SU-DHL-6 (cell line): ENCODE results near the gene RHOT2.

Experiments
- H2AFZ ChIP-seq: fragments of 200-600 bp; sonication (generic); 2 replicates; pipeline ENCODE4 v1.6.1; 2014; ENCODE audit warnings: low read depth, mild to moderate bottlenecking, moderate library complexity, mixed read lengths, antibody characterized with exemption, low read length; ENCODE audit not compliant: severe bottlenecking
- H3F3A ChIP-seq: fragments of 200-600 bp; shearing (Covaris generic); 2 replicates; pipeline ENCODE4 v1.6.0; 2016; ENCODE audit warnings: antibody characterized with exemption, mild to moderate bottlenecking; ENCODE audit not compliant: insufficient read depth
- H3K27ac ChIP-seq: fragments of 200-600 bp; sonication (generic); 2 replicates; pipeline ENCODE4 v1.5.1; 2016; ENCODE audit warnings: low read depth, mild to moderate bottlenecking, low read length, moderate library complexity, mixed read lengths
- H3K27me3 ChIP-seq: fragments of 200-600 bp; sonication (generic), shearing (Covaris generic); 2 replicates; pipeline ENCODE4 v1.6.0; 2014; ENCODE audit warnings: mild to moderate bottlenecking, low read length
- H3K36me3 ChIP-seq: fragments of 200-600 bp; sonication (generic); 2 replicates; pipeline ENCODE4 v1.6.1; 2014; ENCODE audit warnings: mild to moderate bottlenecking, low read length, mixed read lengths
- H3K4me2 ChIP-seq: fragments of 300-600, 200-600 bp; shearing (Covaris generic), sonication (generic); 2 replicates; pipeline ENCODE4 v1.6.0; 2014; ENCODE audit warnings: low read length, low read depth, mild to moderate bottlenecking; ENCODE audit not compliant: poor library complexity, severe bottlenecking
- H3K4me3 ChIP-seq: fragments of 200-600 bp; sonication (generic); 2 replicates; pipeline ENCODE4 v1.5.1; 2014; ENCODE audit warnings: antibody characterized with exemption, low read length, mild to moderate bottlenecking, mixed read lengths; ENCODE audit not compliant: insufficient read depth, poor library complexity, severe bottlenecking
- H3K79me2 ChIP-seq: fragments of 200-600 bp; sonication (generic); 2 replicates; pipeline ENCODE4 v1.6.1; 2014; ENCODE audit warnings: mild to moderate bottlenecking, low read length, moderate library complexity; ENCODE audit not compliant: insufficient read depth
- H3K9ac ChIP-seq: fragments of 200-600 bp; sonication (generic); 2 replicates; pipeline ENCODE4 v1.7.0; 2014; ENCODE audit warnings: mild to moderate bottlenecking, low read length
- H3K9me2 ChIP-seq: fragments of 200-600 bp; sonication (generic); replicated peaks from 2 replicates; pipeline ENCODE4 v1.6.1; 2014; ENCODE audit warnings: low read length; ENCODE audit not compliant: insufficient read depth
- H3K9me3 ChIP-seq: fragments of 200-600 bp; sonication (generic); 2 replicates; pipeline ENCODE4 v1.6.1; 2014; ENCODE audit warnings: low read length, mixed read lengths; ENCODE audit not compliant: insufficient read depth
- H4K20me1 ChIP-seq: fragments of 200-600 bp; sonication (generic); 2 replicates; pipeline ENCODE4 v1.6.1; 2014; ENCODE audit warnings: low read depth, mild to moderate bottlenecking, antibody characterized with exemption, low read length, moderate library complexity, mixed read lengths
- EZH2phosphoT487 ChIP-seq: fragments of 200-600 bp; sonication (generic), shearing (Covaris generic); conservative IDR thresholded peaks from 2 replicates; pipeline ENCODE4 v1.6.1; 2018; ENCODE audit warnings: mild to moderate bottlenecking, antibody characterized with exemption, low read length, moderate library complexity, mixed read lengths
- TF ChIP-seq, protein P1 (sequence below): fragments of 200-600 bp; sonication (generic); IDR thresholded peaks from one replicate; pipeline ENCODE4 v1.5.1; 2017; ENCODE audit warnings: antibody characterized with exemption, mild to moderate bottlenecking, low read length, moderate library complexity; ENCODE audit not compliant: insufficient read depth, poor library complexity, severe bottlenecking

The RHOT2 gene

DNA sequence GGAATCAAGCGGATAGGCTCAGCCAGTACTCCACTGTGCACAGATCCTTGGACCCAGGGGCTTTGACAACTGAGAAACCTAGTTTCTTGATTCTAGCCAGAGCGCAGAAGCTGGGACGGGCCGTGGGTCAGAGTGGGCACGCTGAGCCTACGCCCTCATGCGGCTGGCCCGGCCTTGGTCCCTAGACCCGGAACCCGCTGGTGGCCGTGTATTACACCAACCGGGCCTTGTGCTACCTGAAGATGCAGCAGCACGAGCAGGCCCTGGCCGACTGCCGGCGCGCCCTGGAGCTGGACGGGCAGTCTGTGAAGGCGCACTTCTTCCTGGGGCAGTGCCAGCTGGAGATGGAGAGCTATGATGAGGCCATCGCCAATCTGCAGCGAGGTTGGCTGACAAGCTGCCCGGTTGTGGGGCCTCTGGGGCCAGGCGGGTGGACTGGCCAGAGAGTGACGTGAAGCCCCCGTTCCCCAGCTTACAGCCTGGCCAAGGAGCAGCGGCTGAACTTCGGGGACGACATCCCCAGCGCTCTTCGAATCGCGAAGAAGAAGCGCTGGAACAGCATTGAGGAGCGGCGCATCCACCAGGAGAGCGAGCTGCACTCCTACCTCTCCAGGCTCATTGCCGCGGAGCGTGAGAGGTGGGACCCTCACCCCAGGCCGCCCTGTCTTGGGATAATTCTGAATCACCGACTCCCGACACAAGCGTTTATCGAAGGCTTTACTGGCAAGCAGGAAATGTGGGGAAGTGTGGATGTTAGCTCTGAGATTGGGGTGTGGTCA is 13.2 kb downstream of the RHOT2 start:
- no peaks in the 10 kb centered on the region for H3K36me3 ChIP-seq
- peak overlapping the region; percentile 62 for H3K4me3 ChIP-seq
- peak overlapping the region; percentile 75 for H3K9ac ChIP-seq
- peaks cover 9% of the 10 kb centered on the region; the same call in 1 of the 2 replicates for H3F3A ChIP-seq
- H3K4me2 ChIP-seq, result peak overlapping the region; percentile 57
- TF ChIP-seq, protein P1, sequence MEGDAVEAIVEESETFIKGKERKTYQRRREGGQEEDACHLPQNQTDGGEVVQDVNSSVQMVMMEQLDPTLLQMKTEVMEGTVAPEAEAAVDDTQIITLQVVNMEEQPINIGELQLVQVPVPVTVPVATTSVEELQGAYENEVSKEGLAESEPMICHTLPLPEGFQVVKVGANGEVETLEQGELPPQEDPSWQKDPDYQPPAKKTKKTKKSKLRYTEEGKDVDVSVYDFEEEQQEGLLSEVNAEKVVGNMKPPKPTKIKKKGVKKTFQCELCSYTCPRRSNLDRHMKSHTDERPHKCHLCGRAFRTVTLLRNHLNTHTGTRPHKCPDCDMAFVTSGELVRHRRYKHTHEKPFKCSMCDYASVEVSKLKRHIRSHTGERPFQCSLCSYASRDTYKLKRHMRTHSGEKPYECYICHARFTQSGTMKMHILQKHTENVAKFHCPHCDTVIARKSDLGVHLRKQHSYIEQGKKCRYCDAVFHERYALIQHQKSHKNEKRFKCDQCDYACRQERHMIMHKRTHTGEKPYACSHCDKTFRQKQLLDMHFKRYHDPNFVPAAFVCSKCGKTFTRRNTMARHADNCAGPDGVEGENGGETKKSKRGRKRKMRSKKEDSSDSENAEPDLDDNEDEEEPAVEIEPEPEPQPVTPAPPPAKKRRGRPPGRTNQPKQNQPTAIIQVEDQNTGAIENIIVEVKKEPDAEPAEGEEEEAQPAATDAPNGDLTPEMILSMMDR, result peak; percentile 10
- no peak for TF ChIP-seq EZH2phosphoT487
- H3K9me2 ChIP-seq, result no peaks in the 10 kb centered on the region
- no peaks in the 10 kb centered on the region for H3K27me3 ChIP-seq
- H3K79me2 ChIP-seq, result peaks cover 23% of the 10 kb centered on the region; the same call in 1 of the 2 replicates
- peak overlapping the region; percentile 51 for H3K27ac ChIP-seq
- no peaks in the 10 kb centered on the region for H4K20me1 ChIP-seq
- no peaks in the 10 kb centered on the region for H3K9me3 ChIP-seq
- no peak overlapping the region for H2AFZ ChIP-seq

DNA sequence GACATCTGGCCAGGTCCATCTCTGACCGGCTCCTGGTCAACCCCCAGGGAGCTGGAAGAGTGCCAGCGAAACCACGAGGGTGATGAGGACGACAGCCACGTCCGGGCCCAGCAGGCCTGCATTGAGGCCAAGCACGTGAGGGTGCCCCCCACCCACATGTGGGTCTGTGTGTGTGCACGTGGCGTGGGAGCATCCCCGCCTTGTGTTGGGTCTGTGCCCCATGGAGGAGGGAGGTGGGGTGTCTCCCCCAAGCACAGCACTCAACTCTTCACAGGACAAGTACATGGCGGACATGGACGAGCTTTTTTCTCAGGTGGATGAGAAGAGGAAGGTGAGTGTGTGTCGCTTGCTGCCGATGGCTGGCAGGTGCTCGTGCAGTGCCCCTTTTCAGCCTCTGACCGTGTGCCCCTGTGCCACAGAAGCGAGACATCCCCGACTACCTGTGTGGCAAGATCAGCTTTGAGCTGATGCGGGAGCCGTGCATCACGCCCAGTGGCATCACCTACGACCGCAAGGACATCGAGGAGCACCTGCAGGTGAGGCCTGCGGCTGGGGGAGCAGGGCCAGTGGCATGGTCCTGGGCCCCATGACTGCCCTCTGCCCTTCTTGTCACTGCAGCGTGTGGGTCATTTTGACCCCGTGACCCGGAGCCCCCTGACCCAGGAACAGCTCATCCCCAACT is 14.0 kb downstream of the RHOT2 start:
- H3K27ac ChIP-seq, result no peak overlapping the region
- TF ChIP-seq, protein P1, result no peak
- TF ChIP-seq EZH2phosphoT487, result no peak

DNA sequence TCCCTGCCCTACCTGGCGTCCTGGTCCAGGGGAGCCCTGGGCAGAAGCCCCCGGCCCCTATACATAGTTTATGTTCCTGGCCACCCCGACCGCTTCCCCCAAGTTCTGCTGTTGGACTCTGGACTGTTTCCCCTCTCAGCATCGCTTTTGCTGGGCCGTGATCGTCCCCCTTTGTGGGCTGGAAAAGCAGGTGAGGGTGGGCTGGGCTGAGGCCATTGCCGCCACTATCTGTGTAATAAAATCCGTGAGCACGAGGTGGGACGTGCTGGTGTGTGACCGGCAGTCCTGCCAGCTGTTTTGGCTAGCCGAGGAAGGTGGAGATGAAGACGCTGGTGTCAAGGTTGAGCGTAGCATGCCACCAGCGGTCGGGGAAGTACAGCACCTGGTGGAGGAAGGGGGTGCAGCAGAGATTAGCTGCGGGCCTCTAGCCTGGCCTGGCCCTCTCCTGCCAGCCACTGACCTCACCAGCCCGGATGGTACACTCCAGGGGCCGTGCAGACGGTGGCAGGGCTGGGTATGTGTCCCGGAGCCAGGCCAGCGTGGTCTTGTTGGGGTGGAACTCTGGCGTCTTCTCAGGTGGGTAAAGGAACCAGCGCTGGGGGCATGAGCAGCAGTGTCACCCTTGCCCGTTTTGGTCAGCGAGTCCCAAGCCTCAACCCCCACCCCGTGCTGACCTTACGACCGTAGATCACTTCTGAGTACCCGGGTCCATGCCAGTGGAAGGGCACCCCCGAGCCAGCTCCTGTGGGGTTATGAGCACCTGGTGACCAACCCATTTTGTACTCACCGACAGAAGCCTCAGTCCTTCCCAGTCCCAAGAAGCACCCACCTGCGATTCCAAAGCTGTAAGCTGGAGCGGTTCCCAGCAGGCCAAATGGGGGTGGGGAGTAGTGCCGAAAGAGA is 14.8 kb downstream of the RHOT2 start:
- H3K4me2 ChIP-seq, result peak overlapping the region; percentile 64
- H2AFZ ChIP-seq, result no peak overlapping the region
- H3K9me3 ChIP-seq, result no peaks in the 10 kb centered on the region
- no peak overlapping the region for H3K27ac ChIP-seq
- no peaks in the 10 kb centered on the region for H4K20me1 ChIP-seq
- H3F3A ChIP-seq, result peaks cover 9% of the 10 kb centered on the region; the same call in 1 of the 2 replicates
- H3K27me3 ChIP-seq, result no peaks in the 10 kb centered on the region
- peak overlapping the region; percentile 58; the same call in 1 of the 2 replicates for H3K9ac ChIP-seq
- no peaks in the 10 kb centered on the region for H3K9me2 ChIP-seq
- no peaks in the 10 kb centered on the region for H3K36me3 ChIP-seq
- H3K79me2 ChIP-seq, result peaks cover 23% of the 10 kb centered on the region; the same call in 1 of the 2 replicates
- TF ChIP-seq, protein P1, result no peak
- no peak for TF ChIP-seq EZH2phosphoT487
- no peak overlapping the region for H3K4me3 ChIP-seq

More for the DNA sequence above, 14.0 kb downstream of the RHOT2 start:
- Histone ChIP-seq H3K4me3 (peak overlapping the region; percentile 62), H3K36me3 (no peaks in the 10 kb centered on the region), H3K9ac (peak overlapping the region; percentile 75; the same call in 1 of the 2 replicates), H3K27me3 (no peaks in the 10 kb centered on the region), H3K79me2 (peaks cover 23% of the 10 kb centered on the region; the same call in 1 of the 2 replicates), H3K9me3 (no peaks in the 10 kb centered on the region), H3F3A (peaks cover 9% of the 10 kb centered on the region; the same call in 1 of the 2 replicates), H4K20me1 (no peaks in the 10 kb centered on the region), H3K4me2 (peak overlapping the region; percentile 57), H2AFZ (no peak overlapping the region), H3K9me2 (no peaks in the 10 kb centered on the region)
